ENCODE measurements around the gene NELFA.
"Not testable (repeated sequence)": the region's sequence is repeated elsewhere in the genome, so short reads cannot be mapped to it uniquely, and the experiment has no call there.

NELFA gene

GRCh38 chr4:1993718-1994516 lies 14.9 kb downstream of the NELFA start:
- not testable (repeated sequence) for DNase-seq (ENCODE audit: low read depth)

- no peak for DNase-seq (ENCODE audit: low read depth)
These were observed 15.6 kb downstream of the NELFA start for GRCh38 chr4:1993169-1993516.

- DNase-seq (ENCODE audit: low read depth) = no peak
These were observed 16.2 kb downstream of the NELFA start for GRCh38 chr4:1992468-1993168.

GRCh38 chr4:1991596-1992434 lies 17.0 kb downstream of the NELFA start:
- no peak for DNase-seq (ENCODE audit: low read depth)

GRCh38 chr4:1991087-1991486 lies 17.7 kb downstream of the NELFA start:
- DNase-seq (ENCODE audit: low read depth) = no peak

GRCh38 chr4:1990676-1991075 lies 18.1 kb downstream of the NELFA start:
- DNase-seq (ENCODE audit: low read depth) = no peak

- DNase-seq (ENCODE audit: low read depth) = no peak
These were observed 18.5 kb downstream of the NELFA start for GRCh38 chr4:1990348-1990645.

GRCh38 chr4:1989533-1990347 lies 19.0 kb downstream of the NELFA start:
- no peak for DNase-seq (ENCODE audit: low read depth)

GRCh38 chr4:1988327-1988724 lies 20.4 kb downstream of the NELFA start:
- no peak for DNase-seq (ENCODE audit: low read depth)

- DNase-seq (ENCODE audit: low read depth) = no peak
These were observed 20.9 kb downstream of the NELFA start for GRCh38 chr4:1987721-1988326.

GRCh38 chr4:1987296-1987695 lies 21.5 kb downstream of the NELFA start:
- no peak for DNase-seq (ENCODE audit: low read depth)

- DNase-seq (ENCODE audit: low read depth) = no peak
These were observed 22.1 kb downstream of the NELFA start for GRCh38 chr4:1986578-1987210.

- DNase-seq (ENCODE audit: low read depth) = no peak
These were observed 22.8 kb downstream of the NELFA start for GRCh38 chr4:1985780-1986577.

GRCh38 chr4:1985294-1985693 lies 23.5 kb downstream of the NELFA start:
- no peak for DNase-seq (ENCODE audit: low read depth)

- DNase-seq (ENCODE audit: low read depth) = no peak
These were observed 24.2 kb downstream of the NELFA start for GRCh38 chr4:1984406-1985191.

GRCh38 chr4:1983846-1984405 lies 24.8 kb downstream of the NELFA start:
- no peak for DNase-seq (ENCODE audit: low read depth)

- DNase-seq (ENCODE audit: low read depth) = no peak
These were observed 25.5 kb downstream of the NELFA start for GRCh38 chr4:1983053-1983845.

Measured in HS-27A (cell line).